Prostate gland (tissue), 2 donors: ENCODE data around the gene TIAM2. TPM values are rescaled to one million over a fixed set of nuclear protein-coding genes. Genes with fewer than 3 reads are reported as not detected.

Source experiments
- DNase-seq: peaks from one replicate; pipeline ENCODE4 v3.0.0-alpha.2; 2019; ENCODE audit warnings: low spot score
- H3K27ac ChIP-seq, 2 donors: fragments of 200-600 bp; sonication (generic); 2 replicates each; pipeline ENCODE4 v1.5.1; 2017 to 2019
- H3K27me3 ChIP-seq: fragments of 200-600 bp; sonication (generic); replicated peaks from 2 replicates; pipeline ENCODE4 v1.5.1; 2019; ENCODE audit not compliant: insufficient read depth
- H3K36me3 ChIP-seq, 2 donors: fragments of 200-600 bp; sonication (generic); 1 replicate in 1 of 2; 2 replicates in 1 of 2; pipeline versions ENCODE4 v1.5.1 to v1.8.1; 2017 to 2019
- H3K4me1 ChIP-seq: fragments of 200-600 bp; sonication (generic); replicated peaks from 2 replicates; pipeline ENCODE4 v1.5.1; 2019
- H3K4me3 ChIP-seq, 2 donors: fragments of 200-600 bp; sonication (generic); 2 replicates each; pipeline ENCODE4 v1.5.1; 2017 to 2019
- H3K9me3 ChIP-seq: fragments of 200-600 bp; sonication (generic); 2 replicates; pipeline ENCODE4 v1.5.1; 2017
- CTCF ChIP-seq, 4 experiments: fragments of 200-600 bp in 2 of 4; fragments of 450-650 bp in 2 of 4; sonication (generic) in 2 of 4; IDR thresholded peaks; 1 replicate in 3 of 4; 2 replicates in 1 of 4; pipeline ENCODE4 v1.5.1; 2016 to 2019; ENCODE audit warnings: antibody characterized with exemption in 4 of 4, mild to moderate bottlenecking in 2 of 4, moderate library complexity in 2 of 4
- POLR2A ChIP-seq: fragments of 450-650 bp; IDR thresholded peaks from one replicate; pipeline ENCODE4 v1.6.1; 2016; ENCODE audit warnings: antibody characterized with exemption, mild to moderate bottlenecking
- POLR2AphosphoS5 ChIP-seq: sonication (generic); formaldehyde crosslinking; IDR thresholded peaks from one replicate; pipeline ENCODE4 v1.6.1; 2017; ENCODE audit warnings: antibody characterized with exemption
- WGBS: methylation state at CpG from one replicate; pipeline ENCODE4 v1.1.5; 2018; 5-methylcytosine and 5-hydroxymethylcytosine counted together
- intact Hi-C: fragments of 100-400 bp; cut with DNase I; formaldehyde crosslinking; loops from one replicate; pipeline ENCODE4 v1.14.2; 2022
- total RNA-seq, 2 donors: library from RNA; depleted of rRNA; stranded (reverse); fragments of >200 nt; gene quantifications; one replicate each; pipeline ENCODE4 v1.1.0, GENCODE V29; 2016

The TIAM2 gene
- total RNA-seq, 2 donors from 2014 or later = 13.1 to 21.6 TPM

- WGBS = 70% methylated on average over 12 of the region's 12 CpGs
- Histone ChIP-seq H3K9me3 (no peaks in the 10 kb centered on the region), H3K27me3 (no peaks in the 10 kb centered on the region), H3K4me3 (no peak overlapping the region), H3K36me3 (no peaks in the 10 kb centered on the region), H3K27ac (no peak overlapping the region), H3K4me1 (no peaks in the 10 kb centered on the region)
- intact Hi-C loops = no loop called here
- DNase-seq = no peak
- TF ChIP-seq CTCF (IDR thresholded peaks at IDR 0.05) (no peak), POLR2A (no peak), POLR2AphosphoS5 (no peak)
Observed at GRCh38 chr6:155054491-155055250, 59.6 kb downstream of the TIAM2 start.

GRCh38 chr6:155055729-155056128 lies 60.6 kb downstream of the TIAM2 start:
- intact Hi-C loops = no loop called here
- Histone ChIP-seq H3K27ac (no peak overlapping the region), H3K27me3 (no peaks in the 10 kb centered on the region), H3K36me3 (no peaks in the 10 kb centered on the region), H3K4me1 (no peaks in the 10 kb centered on the region), H3K4me3 (no peak overlapping the region), H3K9me3 (no peaks in the 10 kb centered on the region)
- TF ChIP-seq CTCF (IDR thresholded peaks at IDR 0.05) = no peak
- no peak for DNase-seq
- 98% methylated on average over 2 of the region's 2 CpGs for WGBS

GRCh38 chr6:155056756-155057155 lies 61.6 kb downstream of the TIAM2 start:
- DNase-seq = no peak
- Histone ChIP-seq H3K4me1 (no peaks in the 10 kb centered on the region), H3K27me3 (no peaks in the 10 kb centered on the region), H3K27ac (no peak overlapping the region), H3K4me3 (no peak overlapping the region), H3K9me3 (no peaks in the 10 kb centered on the region), H3K36me3 (no peaks in the 10 kb centered on the region)
- intact Hi-C loops = no loop called here
- WGBS = 94% methylated on average over 3 of the region's 3 CpGs
- TF ChIP-seq POLR2AphosphoS5 = no peak
- no peak for TF ChIP-seq CTCF (IDR thresholded peaks at IDR 0.05)
- no peak for TF ChIP-seq POLR2A

GRCh38 chr6:155061381-155061780 lies 66.3 kb downstream of the TIAM2 start:
- intact Hi-C loops = no loop called here
- Histone ChIP-seq H3K27ac (no peak overlapping the region), H3K4me3 (no peak overlapping the region), H3K27me3 (no peaks in the 10 kb centered on the region), H3K9me3 (no peaks in the 10 kb centered on the region), H3K36me3 (no peaks in the 10 kb centered on the region), H3K4me1 (no peaks in the 10 kb centered on the region)
- no peak for TF ChIP-seq CTCF (IDR thresholded peaks at IDR 0.05)
- no peak for TF ChIP-seq POLR2A
- no peak for TF ChIP-seq POLR2AphosphoS5
- WGBS = 95% methylated on average over 8 of the region's 8 CpGs
- DNase-seq = no peak

- Histone ChIP-seq H3K4me1 (no peaks in the 10 kb centered on the region), H3K27me3 (no peaks in the 10 kb centered on the region), H3K36me3 (no peaks in the 10 kb centered on the region), H3K27ac (no peak overlapping the region), H3K4me3 (no peak overlapping the region), H3K9me3 (no peaks in the 10 kb centered on the region)
- DNase-seq = no peak
- no peak for TF ChIP-seq POLR2AphosphoS5
- no peak for TF ChIP-seq CTCF (IDR thresholded peaks at IDR 0.05)
- TF ChIP-seq POLR2A = no peak
- intact Hi-C loops = no loop called here
- WGBS = 51% methylated on average over 1 of the region's 1 CpG
Observed at GRCh38 chr6:155062866-155063341, 67.8 kb downstream of the TIAM2 start.
